Germinal center (tissue), 1 donor: ENCODE measurements around the gene EFCAB6.

Experiments
- DNase-seq: peaks from one replicate; pipeline ENCODE4 v3.0.0; 2012; ENCODE audit warnings: mixed read lengths, low spot score

The EFCAB6 gene

GRCh38 chr22:43542681-43543521 is 269.2 kb downstream of the EFCAB6 start:
- DNase-seq = no peak

GRCh38 chr22:43541462-43542407 is 270.4 kb downstream of the EFCAB6 start:
- DNase-seq = no peak

GRCh38 chr22:43541022-43541421 is 271.1 kb downstream of the EFCAB6 start:
- no peak for DNase-seq

GRCh38 chr22:43540529-43540923 is 271.6 kb downstream of the EFCAB6 start:
- DNase-seq = no peak

GRCh38 chr22:43539572-43540528 is 272.3 kb downstream of the EFCAB6 start:
- no peak for DNase-seq

- no peak for DNase-seq
Measured at GRCh38 chr22:43537019-43537585, 275.0 kb downstream of the EFCAB6 start.

GRCh38 chr22:43535741-43536140 is 276.4 kb downstream of the EFCAB6 start:
- DNase-seq = no peak

GRCh38 chr22:43535336-43535735 is 276.8 kb downstream of the EFCAB6 start:
- DNase-seq = no peak

GRCh38 chr22:43534916-43535315 is 277.2 kb downstream of the EFCAB6 start:
- DNase-seq = no peak

GRCh38 chr22:43533656-43534428 is 278.3 kb downstream of the EFCAB6 start:
- DNase-seq = no peak

- no peak for DNase-seq
Measured at GRCh38 chr22:43533156-43533530, 279.0 kb downstream of the EFCAB6 start.

GRCh38 chr22:43532301-43533155 is 279.6 kb downstream of the EFCAB6 start:
- DNase-seq = no peak

- no peak for DNase-seq
Measured at GRCh38 chr22:43531651-43532050, 280.5 kb downstream of the EFCAB6 start.

GRCh38 chr22:43530349-43531201 is 281.5 kb downstream of the EFCAB6 start:
- DNase-seq = no peak

- DNase-seq = no peak
Measured at GRCh38 chr22:43529934-43530333, 282.2 kb downstream of the EFCAB6 start.

GRCh38 chr22:43529461-43529860 is 282.6 kb downstream of the EFCAB6 start:
- no peak for DNase-seq

- no peak for DNase-seq
Measured at GRCh38 chr22:43528601-43529360, 283.3 kb downstream of the EFCAB6 start.

GRCh38 chr22:43526946-43527345 is 285.2 kb downstream of the EFCAB6 start:
- no peak for DNase-seq
